Fibroblast of skin of abdomen (primary cell): ENCODE results near the gene GJC3.
"Not testable (repeated sequence)": the region's sequence is repeated elsewhere in the genome, so short reads cannot be mapped to it uniquely, and the experiment has no call there.

Experiments
- DNase-seq: peaks from one replicate; pipeline ENCODE4 v3.0.0-alpha.2; 2013

The GJC3 gene

DNA sequence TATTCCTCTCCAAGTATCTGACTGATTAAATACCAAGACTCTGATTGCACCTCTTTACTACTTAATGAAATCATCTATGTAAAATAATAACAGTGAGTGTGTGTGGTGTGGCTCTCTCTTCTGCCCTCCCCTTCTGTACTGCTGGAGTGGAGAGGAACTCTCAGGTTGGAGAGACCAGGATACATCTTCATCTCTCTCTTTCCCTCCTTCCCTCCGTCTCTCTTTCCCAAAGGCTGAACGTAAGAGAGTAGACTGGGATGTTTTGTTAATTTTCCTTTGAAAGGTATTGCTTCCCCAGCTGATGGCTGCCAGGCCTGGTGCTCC lies 272 bp upstream of the GJC3 start:
- DNase-seq: no peak

DNA sequence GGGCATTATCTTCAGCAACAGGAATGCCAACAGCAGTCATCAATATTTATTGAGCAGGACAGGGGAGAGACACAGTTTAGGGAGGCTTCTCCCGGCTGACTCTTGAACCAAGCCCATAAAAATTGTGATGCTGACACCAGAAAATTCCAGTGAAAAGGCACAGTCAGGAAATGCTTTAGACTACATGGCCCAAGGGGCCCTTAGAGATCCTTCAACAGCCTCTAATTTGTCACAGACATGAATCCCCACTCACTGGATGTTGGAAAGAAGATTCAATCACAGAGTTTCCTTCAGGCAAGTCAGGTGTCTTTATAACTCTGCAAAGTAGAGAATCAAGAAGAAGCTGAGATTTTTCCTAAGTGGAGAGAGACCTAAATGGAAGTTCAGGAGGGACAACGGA lies 1.2 kb downstream of the GJC3 start:
- DNase-seq: no peak

DNA sequence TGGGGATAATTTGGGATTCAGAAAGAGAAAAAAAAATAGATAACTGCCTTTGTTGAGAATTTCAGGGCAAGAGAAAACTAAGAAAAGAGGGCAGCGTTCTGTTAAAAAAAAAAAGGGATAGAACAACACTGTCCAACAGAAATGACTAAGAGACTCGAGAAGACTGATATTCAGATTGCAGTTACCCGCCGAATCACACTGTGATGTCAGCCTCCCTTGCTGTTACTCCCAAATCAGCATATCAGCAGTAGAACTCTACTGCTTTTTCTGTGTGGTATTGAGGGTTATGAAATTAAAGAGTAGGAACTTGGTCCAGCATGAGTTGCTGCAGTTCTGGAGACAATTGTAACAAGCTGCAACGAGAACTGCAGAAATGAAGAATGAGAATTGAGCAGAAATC lies 1.9 kb downstream of the GJC3 start:
- DNase-seq: no peak

DNA sequence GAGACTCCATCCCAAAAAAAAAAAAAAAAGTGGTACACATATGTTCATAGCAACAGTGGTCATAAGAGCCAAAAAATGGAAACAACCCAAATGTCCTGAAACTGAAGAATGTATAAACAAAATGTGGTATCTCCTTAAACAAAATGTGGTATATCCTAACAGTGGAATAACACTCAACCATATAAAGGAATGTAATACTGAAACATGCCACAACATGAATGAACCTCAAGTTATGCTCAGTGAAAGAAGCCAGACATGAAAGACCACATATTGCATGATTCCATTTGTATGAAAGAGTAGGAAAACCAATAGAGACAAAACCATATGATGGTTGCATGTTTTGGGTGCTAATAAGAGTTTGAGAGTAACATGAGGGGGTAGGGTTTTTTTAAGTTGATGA lies 3.1 kb downstream of the GJC3 start:
- DNase-seq: no peak

DNA sequence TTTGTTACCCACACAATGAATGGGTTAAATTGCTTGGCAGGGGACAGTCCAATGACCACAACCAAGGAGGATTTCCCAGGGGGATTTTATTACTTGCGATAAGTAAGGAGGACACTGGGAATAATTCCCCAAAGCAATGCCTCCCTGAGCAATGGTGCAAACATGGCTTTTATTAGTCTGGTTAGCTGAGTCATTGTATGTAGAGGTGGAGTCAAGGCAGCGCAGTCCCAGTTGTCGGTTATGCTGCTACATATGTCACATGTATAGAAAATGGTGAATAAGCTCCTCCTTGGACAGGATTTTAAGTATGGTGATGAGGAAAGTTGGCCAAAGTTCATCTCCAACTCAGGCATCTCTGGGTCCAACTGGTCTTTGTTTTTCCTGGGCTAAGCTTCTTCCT lies 6.2 kb downstream of the GJC3 start:
- no peak for DNase-seq

GRCh38 chr7:99920149-99920548 lies 9.3 kb downstream of the GJC3 start:
- DNase-seq: no peak

- no peak for DNase-seq
Measured at GRCh38 chr7:99919814-99920112, 9.7 kb downstream of the GJC3 start.

- DNase-seq: peak; percentile 92
Measured at GRCh38 chr7:99918959-99919813, 10.2 kb downstream of the GJC3 start, which contains the start of gene TRIM4. Gene TRIM4, minus strand, starts transcription at chr7:99919530. Its CDS starts 129 bp downstream, at chr7:99919401.

- DNase-seq: no peak
Measured at GRCh38 chr7:99910976-99911375, 18.4 kb downstream of the GJC3 start.

DNA sequence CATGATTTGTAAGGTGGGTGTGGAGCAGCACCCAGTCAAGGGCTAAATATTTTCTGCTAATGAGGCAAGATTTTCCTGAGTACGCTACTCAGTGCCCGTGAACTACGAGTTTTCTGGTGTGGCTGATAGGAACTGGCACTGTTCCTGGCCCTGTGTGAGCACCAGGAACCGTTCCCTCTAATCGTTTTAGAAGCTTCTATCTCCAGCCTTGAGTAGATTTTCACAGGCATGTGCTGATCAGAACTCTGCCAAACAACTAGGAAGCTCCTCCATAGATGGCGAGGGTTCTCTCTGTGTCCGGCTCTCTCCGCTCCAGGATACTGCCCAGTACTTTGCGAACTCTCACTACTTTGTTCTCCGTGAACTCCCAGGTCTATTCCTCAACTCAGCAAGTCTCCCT lies 27.8 kb downstream of the GJC3 start:
- no peak for DNase-seq

- DNase-seq: no peak
Measured at GRCh38 chr7:99899830-99900519, 29.4 kb downstream of the GJC3 start.

DNA sequence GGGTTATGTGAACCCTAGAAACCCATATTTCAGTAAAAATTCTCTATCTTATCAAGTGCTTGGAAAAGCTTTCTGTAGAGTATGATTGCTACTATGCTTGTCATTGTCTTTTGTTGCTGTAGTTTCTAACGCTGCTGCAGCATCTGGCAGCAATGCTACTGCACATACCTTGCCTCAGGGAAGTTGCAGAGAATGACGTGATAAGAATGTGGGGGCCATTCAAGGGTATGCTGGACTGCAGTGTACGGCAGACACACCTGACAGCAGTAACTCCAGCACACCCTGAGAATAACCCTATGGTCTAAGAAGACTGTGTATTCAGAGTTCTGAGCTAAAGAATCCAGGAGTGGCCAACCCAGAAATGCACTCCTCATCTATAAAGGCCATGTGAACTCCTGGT lies 30.6 kb downstream of the GJC3 start:
- DNase-seq: no peak

DNA sequence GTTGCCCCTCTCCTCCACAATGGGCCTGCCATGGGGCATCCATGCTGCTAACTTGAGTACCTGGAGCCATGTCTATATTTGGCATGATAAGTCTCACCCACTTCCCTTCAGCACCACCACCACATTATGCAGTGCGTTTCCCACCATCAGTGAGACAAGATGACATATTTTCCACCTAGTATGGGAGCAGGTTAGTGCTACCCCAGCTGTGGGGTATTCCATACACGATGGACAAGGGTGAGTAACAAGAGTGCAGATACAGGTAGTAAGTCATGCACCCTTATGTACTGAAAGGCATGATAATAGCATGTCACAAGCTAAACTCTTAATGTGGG lies 31.4 kb downstream of the GJC3 start:
- DNase-seq: no peak

DNA sequence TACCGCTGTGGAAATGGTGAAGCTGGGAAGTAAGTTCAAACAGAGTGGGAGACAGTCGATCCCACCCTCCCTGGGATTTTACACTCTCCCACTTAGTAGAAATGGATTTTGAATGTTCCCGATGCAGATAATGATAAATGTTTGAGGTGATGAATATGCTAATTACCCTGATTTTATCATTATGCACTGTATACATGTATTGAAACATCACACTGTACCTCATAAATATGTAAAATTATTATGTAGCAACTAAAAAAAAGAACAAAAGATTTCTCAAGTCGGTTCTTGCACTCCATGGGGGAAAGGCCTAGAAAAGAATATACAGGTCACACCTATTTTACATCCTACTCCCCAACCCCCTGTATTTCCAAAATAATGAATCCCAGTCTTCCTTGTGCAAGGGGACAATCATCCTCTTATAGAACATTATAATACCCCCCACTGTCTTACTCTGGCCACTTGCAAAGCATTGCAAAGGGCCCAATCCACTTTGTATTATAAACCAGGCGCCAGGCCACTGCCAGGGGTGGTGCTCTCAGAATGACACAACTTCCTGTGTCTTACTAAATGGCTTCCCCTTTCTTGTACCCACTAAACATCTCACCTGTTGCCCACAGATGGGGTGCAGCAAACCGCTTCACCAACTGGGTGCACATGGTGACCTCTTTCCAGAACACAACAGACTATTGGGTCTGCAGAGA lies 31.9 kb downstream of the GJC3 start:
- DNase-seq: no peak

- no peak for DNase-seq
Measured at GRCh38 chr7:99894738-99895137, 34.7 kb downstream of the GJC3 start.

- no peak for DNase-seq
Measured at GRCh38 chr7:99893280-99893679, 36.1 kb downstream of the GJC3 start.

DNA sequence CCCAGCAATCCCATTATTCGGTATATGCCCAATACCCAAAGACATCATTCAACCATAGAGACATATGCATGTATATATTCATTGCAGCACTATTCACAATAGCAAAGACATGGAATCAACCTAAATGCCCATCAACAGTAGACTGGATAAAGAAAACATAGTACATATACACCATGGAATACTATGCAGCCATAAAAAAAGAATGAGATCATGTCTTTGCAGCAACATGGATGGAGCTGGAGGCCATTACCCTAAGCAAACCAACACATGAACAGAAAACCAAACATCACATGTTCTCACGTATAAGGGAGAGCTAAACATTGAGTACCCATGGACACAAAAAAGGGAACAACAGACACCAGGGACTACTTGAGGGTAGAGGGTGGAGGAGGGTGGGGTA lies 39.1 kb downstream of the GJC3 start:
- DNase-seq: not testable (repeated sequence)

DNA sequence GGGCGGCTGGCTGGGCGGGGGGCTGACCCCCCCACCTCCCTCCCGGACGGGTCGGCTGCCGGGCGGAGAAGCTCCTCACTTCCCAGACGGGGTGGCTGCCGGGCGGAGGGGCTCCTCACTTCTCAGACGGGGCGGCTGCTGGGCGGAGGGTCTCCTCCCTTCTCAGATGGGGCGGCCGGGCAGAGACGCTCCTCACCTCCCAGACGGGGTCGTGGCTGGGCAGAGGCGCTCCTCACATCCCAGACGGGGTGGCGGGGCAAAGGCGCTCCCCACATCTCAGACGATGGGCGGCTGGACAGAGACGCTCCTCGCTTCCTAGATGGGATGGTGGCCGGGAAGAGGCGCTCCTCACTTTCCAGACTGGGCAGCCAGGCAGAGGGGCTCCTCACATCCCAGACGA lies 41.1 kb downstream of the GJC3 start:
- DNase-seq: not testable (repeated sequence)

DNA sequence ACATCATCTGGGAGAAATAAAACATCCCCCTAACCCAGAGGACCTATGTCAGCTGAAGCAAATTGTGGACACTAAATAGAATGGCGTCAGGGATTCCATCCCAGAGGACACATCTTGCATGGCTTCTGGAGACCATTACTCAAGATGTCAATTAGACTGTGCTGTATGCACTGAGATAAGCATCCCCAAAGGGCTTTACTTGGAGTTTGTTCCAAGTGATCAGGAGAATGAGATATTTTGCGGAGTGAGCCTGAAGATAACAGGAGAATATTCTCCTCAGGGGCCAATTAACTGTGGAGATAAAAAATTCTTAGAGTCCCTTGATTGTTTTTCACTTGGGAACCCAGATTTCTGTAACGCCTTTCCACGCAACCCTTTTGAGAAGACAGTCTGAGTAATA lies 48.0 kb downstream of the GJC3 start:
- no peak for DNase-seq

- DNase-seq: no peak
Measured at GRCh38 chr7:99876933-99877332, 52.5 kb downstream of the GJC3 start, which contains the start of gene OR2AE1. Gene OR2AE1, minus strand, starts transcription at chr7:99877033. Its CDS starts 0 bp downstream, at chr7:99877033.

- no peak for DNase-seq
Measured at GRCh38 chr7:99876491-99876890, 52.9 kb downstream of the GJC3 start.
